ENCODE data around the gene CCDC51. TPM values are rescaled to one million over a fixed set of nuclear protein-coding genes. Genes with fewer than 3 reads are reported as not detected.

CCDC51 gene
- polyA plus RNA-seq, 1 donor from 2014 or later, result 27.2 TPM

DNA sequence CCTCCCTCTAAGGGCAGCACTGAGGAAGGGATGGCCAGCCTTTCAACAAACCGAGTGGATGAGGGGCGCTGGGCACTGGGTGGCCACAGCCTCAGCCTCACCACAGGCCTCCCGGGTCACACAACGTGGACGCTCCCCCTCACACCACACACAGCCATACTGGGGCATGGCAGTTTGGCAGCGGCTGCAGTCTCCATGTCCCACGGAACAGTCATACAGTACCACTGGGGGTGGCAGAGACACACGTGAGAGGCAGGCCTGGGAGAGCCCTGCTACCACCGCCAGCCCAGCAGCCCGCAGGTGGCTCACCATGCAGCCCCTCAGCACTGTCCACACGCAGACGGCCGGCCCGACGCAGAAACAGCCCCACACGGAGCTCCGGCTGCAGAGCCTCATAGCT, 21.8 kb downstream of the CCDC51 start:
- TF ChIP-seq, protein P1, sequence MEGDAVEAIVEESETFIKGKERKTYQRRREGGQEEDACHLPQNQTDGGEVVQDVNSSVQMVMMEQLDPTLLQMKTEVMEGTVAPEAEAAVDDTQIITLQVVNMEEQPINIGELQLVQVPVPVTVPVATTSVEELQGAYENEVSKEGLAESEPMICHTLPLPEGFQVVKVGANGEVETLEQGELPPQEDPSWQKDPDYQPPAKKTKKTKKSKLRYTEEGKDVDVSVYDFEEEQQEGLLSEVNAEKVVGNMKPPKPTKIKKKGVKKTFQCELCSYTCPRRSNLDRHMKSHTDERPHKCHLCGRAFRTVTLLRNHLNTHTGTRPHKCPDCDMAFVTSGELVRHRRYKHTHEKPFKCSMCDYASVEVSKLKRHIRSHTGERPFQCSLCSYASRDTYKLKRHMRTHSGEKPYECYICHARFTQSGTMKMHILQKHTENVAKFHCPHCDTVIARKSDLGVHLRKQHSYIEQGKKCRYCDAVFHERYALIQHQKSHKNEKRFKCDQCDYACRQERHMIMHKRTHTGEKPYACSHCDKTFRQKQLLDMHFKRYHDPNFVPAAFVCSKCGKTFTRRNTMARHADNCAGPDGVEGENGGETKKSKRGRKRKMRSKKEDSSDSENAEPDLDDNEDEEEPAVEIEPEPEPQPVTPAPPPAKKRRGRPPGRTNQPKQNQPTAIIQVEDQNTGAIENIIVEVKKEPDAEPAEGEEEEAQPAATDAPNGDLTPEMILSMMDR (IDR thresholded peaks at IDR 0.05; ENCODE audit: poor library complexity, severe bottlenecking), result no peak
- Histone ChIP-seq H3K4me3 (ENCODE audit: low read length) (no peak overlapping the region), H3K9me3 (ENCODE audit: low read length) (no peaks in the 10 kb centered on the region), H2AFZ (ENCODE audit: low read depth, low read length) (no peak overlapping the region), H3K27me3 (ENCODE audit: insufficient read depth, low read depth, low read length) (no peaks in the 10 kb centered on the region), H4K20me1 (ENCODE audit: insufficient read depth) (peaks cover 3% of the 10 kb centered on the region), H3K27ac (ENCODE audit: low read length) (no peak overlapping the region), H3F3A (ENCODE audit: insufficient read depth, low read length, poor library complexity, severe bottlenecking) (no peaks in the 10 kb centered on the region), H3K4me2 (ENCODE audit: low read length) (no peak overlapping the region), H3K9ac (ENCODE audit: low read length) (no peak overlapping the region), H3K79me2 (replicated peaks; ENCODE audit: insufficient read depth, low read length) (peaks cover 6% of the 10 kb centered on the region), H3K9me2 (ENCODE audit: insufficient read depth, low read length) (no peaks in the 10 kb centered on the region), H3K36me3 (ENCODE audit: insufficient read depth, low read length) (no peaks in the 10 kb centered on the region)

DNA sequence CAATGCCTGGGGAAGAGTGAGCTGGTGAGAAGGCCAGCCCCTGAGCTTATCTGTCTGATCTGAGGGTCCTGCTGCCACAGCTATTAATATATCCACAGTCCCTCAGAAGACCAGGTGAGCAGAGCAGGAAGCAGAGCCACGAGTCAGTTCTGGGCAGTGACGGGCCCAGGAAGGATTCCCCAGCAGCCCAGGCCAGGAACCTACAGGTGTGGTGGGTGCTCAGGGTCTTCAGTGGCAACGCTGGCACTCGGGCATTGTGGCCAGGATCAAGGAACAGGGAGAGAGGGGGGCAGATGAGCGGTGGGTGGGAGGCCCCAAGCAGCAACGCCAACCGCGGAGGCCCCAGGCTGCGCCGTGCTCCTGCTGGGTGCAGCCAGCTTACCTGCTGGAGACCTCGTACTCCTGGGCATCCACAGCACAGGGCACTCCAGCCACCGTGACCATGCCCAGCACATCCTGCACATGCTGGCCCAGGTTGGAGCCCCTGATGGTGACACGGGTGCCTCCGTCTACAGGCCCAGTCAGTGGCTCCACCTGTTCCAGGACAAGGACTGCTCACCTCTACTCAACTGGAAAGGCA, 22.3 kb downstream of the CCDC51 start:
- Histone ChIP-seq H3K9me3 (ENCODE audit: low read length) (no peaks in the 10 kb centered on the region), H3F3A (ENCODE audit: insufficient read depth, low read length, poor library complexity, severe bottlenecking) (no peaks in the 10 kb centered on the region), H3K79me2 (replicated peaks; ENCODE audit: insufficient read depth, low read length) (peaks cover 1% of the 10 kb centered on the region), H3K4me3 (ENCODE audit: low read length) (no peak overlapping the region), H3K27me3 (ENCODE audit: insufficient read depth, low read depth, low read length) (no peaks in the 10 kb centered on the region), H4K20me1 (ENCODE audit: insufficient read depth) (peaks cover 3% of the 10 kb centered on the region), H3K9me2 (ENCODE audit: insufficient read depth, low read length) (no peaks in the 10 kb centered on the region), H3K4me2 (ENCODE audit: low read length) (no peak overlapping the region), H3K9ac (ENCODE audit: low read length) (no peak overlapping the region), H3K36me3 (ENCODE audit: insufficient read depth, low read length) (no peaks in the 10 kb centered on the region), H3K27ac (ENCODE audit: low read length) (no peak overlapping the region), H2AFZ (ENCODE audit: low read depth, low read length) (no peak overlapping the region)
- TF ChIP-seq, protein P2, sequence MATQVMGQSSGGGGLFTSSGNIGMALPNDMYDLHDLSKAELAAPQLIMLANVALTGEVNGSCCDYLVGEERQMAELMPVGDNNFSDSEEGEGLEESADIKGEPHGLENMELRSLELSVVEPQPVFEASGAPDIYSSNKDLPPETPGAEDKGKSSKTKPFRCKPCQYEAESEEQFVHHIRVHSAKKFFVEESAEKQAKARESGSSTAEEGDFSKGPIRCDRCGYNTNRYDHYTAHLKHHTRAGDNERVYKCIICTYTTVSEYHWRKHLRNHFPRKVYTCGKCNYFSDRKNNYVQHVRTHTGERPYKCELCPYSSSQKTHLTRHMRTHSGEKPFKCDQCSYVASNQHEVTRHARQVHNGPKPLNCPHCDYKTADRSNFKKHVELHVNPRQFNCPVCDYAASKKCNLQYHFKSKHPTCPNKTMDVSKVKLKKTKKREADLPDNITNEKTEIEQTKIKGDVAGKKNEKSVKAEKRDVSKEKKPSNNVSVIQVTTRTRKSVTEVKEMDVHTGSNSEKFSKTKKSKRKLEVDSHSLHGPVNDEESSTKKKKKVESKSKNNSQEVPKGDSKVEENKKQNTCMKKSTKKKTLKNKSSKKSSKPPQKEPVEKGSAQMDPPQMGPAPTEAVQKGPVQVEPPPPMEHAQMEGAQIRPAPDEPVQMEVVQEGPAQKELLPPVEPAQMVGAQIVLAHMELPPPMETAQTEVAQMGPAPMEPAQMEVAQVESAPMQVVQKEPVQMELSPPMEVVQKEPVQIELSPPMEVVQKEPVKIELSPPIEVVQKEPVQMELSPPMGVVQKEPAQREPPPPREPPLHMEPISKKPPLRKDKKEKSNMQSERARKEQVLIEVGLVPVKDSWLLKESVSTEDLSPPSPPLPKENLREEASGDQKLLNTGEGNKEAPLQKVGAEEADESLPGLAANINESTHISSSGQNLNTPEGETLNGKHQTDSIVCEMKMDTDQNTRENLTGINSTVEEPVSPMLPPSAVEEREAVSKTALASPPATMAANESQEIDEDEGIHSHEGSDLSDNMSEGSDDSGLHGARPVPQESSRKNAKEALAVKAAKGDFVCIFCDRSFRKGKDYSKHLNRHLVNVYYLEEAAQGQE (IDR thresholded peaks at IDR 0.05; ENCODE audit: borderline replicate concordance), result no peak
- TF ChIP-seq POLR2AphosphoS5 (IDR thresholded peaks at IDR 0.05) (no peak), RAD21 (conservative IDR thresholded peaks at IDR 0.05) (no peak), EZH2 (IDR thresholded peaks at IDR 0.05; ENCODE audit: borderline replicate concordance, insufficient read depth, low read length, poor library complexity, severe bottlenecking) (no peak), MXI1 (conservative IDR thresholded peaks at IDR 0.05; ENCODE audit: poor library complexity, severe bottlenecking) (no peak), TAF1 (IDR thresholded peaks at IDR 0.05; ENCODE audit: low read depth) (no peak), SMC3 (conservative IDR thresholded peaks at IDR 0.05; ENCODE audit: poor library complexity) (no peak), EP300 (conservative IDR thresholded peaks at IDR 0.05; ENCODE audit: poor library complexity, severe bottlenecking) (no peak)
- TF ChIP-seq, protein P1 (IDR thresholded peaks at IDR 0.05; ENCODE audit: poor library complexity, severe bottlenecking), result no peak
